ENCODE data around the gene STAB2. TPM values are rescaled to one million over a fixed set of nuclear protein-coding genes. Genes with fewer than 3 reads are reported as not detected.
"Not testable (repeated sequence)": the region's sequence is repeated elsewhere in the genome, so short reads cannot be mapped to it uniquely, and the experiment has no call there.

The STAB2 gene
- polyA plus RNA-seq, 6 donors from 2014 or later: not detected

- no peaks in the 10 kb centered on the region for H3K27me3 Mint-ChIP-seq
- peaks cover 0 to 2% (median 0%) of the 10 kb centered on the region in 7 donors for H3K9me3 Mint-ChIP-seq
- H3K36me3 Mint-ChIP-seq: peaks cover 39% of the 10 kb centered on the region in 2 donors
- no peak for DNase-seq
- ATAC-seq (ENCODE audit: low read depth in 2 of 2): no peak
- H3K27ac Mint-ChIP-seq: no peak overlapping the region
- peaks cover 0 to 11% (median 0%) of the 10 kb centered on the region in 3 donors for H3K4me1 Mint-ChIP-seq
- no peak overlapping the region for H3K4me3 Mint-ChIP-seq
Observed at GRCh38 chr12:103809154-103809553, 222.1 kb downstream of the STAB2 start.

GRCh38 chr12:103809639-103810038 is 222.6 kb downstream of the STAB2 start:
- H3K4me3 Mint-ChIP-seq; ATAC-seq (ENCODE audit: low read depth in 2 of 2); H3K9me3 Mint-ChIP-seq; H3K27me3 Mint-ChIP-seq; H3K27ac Mint-ChIP-seq; DNase-seq: not testable (repeated sequence)
- H3K36me3 Mint-ChIP-seq: peaks cover 37 to 40% of the 10 kb centered on the region in 2 donors
- peaks cover 0 to 11% (median 0%) of the 10 kb centered on the region in 3 donors for H3K4me1 Mint-ChIP-seq

- H3K27ac Mint-ChIP-seq: no peak overlapping the region
- DNase-seq (no peak), ATAC-seq (ENCODE audit: low read depth in 2 of 2) (no peak)
- peaks cover 37 to 40% of the 10 kb centered on the region in 2 donors for H3K36me3 Mint-ChIP-seq
- peaks cover 0 to 11% (median 0%) of the 10 kb centered on the region in 3 donors for H3K4me1 Mint-ChIP-seq
- no peaks in the 10 kb centered on the region for H3K9me3 Mint-ChIP-seq
- H3K4me3 Mint-ChIP-seq: no peak overlapping the region
- no peaks in the 10 kb centered on the region for H3K27me3 Mint-ChIP-seq
Observed at GRCh38 chr12:103810111-103810510, 223.0 kb downstream of the STAB2 start.

GRCh38 chr12:103811791-103812190 is 224.7 kb downstream of the STAB2 start:
- no peaks in the 10 kb centered on the region for H3K9me3 Mint-ChIP-seq
- DNase-seq (no peak), ATAC-seq (ENCODE audit: low read depth in 2 of 2) (no peak)
- peak overlapping the region in 1 of 6 donors; percentile 28 for H3K27ac Mint-ChIP-seq
- H3K36me3 Mint-ChIP-seq: peaks cover 26 to 29% of the 10 kb centered on the region in 2 donors
- no peaks in the 10 kb centered on the region for H3K27me3 Mint-ChIP-seq
- H3K4me3 Mint-ChIP-seq: no peak overlapping the region
- H3K4me1 Mint-ChIP-seq: peaks cover 0 to 8% (median 0%) of the 10 kb centered on the region in 3 donors

GRCh38 chr12:103812789-103813188 is 225.7 kb downstream of the STAB2 start:
- Mint-ChIP-seq H3K36me3 (peaks cover 24 to 26% of the 10 kb centered on the region in 2 donors), H3K27me3 (no peaks in the 10 kb centered on the region), H3K4me1 (peaks cover 0 to 4% (median 1%) of the 10 kb centered on the region in 3 donors), H3K4me3 (no peak overlapping the region), H3K9me3 (no peaks in the 10 kb centered on the region), H3K27ac (no peak overlapping the region)
- no peak for DNase-seq
- no peak for ATAC-seq (ENCODE audit: low read depth in 2 of 2)

GRCh38 chr12:103813426-103813825 is 226.4 kb downstream of the STAB2 start:
- no peaks in the 10 kb centered on the region for H3K27me3 Mint-ChIP-seq
- H3K9me3 Mint-ChIP-seq: no peaks in the 10 kb centered on the region
- DNase-seq: no peak
- peaks cover 19 to 24% of the 10 kb centered on the region in 2 donors for H3K36me3 Mint-ChIP-seq
- H3K4me3 Mint-ChIP-seq: no peak overlapping the region
- no peak for ATAC-seq (ENCODE audit: low read depth in 2 of 2)
- H3K27ac Mint-ChIP-seq: peak overlapping the region in 1 of 6 donors; percentile 75
- H3K4me1 Mint-ChIP-seq: peaks cover 0 to 3% (median 0%) of the 10 kb centered on the region in 3 donors

GRCh38 chr12:103813949-103814348 is 226.9 kb downstream of the STAB2 start:
- no peak for DNase-seq
- H3K36me3 Mint-ChIP-seq: peaks cover 18 to 20% of the 10 kb centered on the region in 2 donors
- H3K27me3 Mint-ChIP-seq: no peaks in the 10 kb centered on the region
- peaks cover 0 to 3% (median 0%) of the 10 kb centered on the region in 3 donors for H3K4me1 Mint-ChIP-seq
- H3K9me3 Mint-ChIP-seq: no peaks in the 10 kb centered on the region
- H3K4me3 Mint-ChIP-seq: peak overlapping the region in 1 of 8 donors; percentile 21
- ATAC-seq (ENCODE audit: low read depth in 2 of 2): no peak
- H3K27ac Mint-ChIP-seq: no peak overlapping the region

- peaks cover 15 to 18% of the 10 kb centered on the region in 2 donors for H3K36me3 Mint-ChIP-seq
- H3K9me3 Mint-ChIP-seq: no peaks in the 10 kb centered on the region
- H3K27ac Mint-ChIP-seq: no peak overlapping the region
- H3K4me3 Mint-ChIP-seq: no peak overlapping the region
- ATAC-seq (ENCODE audit: low read depth in 2 of 2): no peak
- peaks cover 0 to 3% (median 0%) of the 10 kb centered on the region in 3 donors for H3K4me1 Mint-ChIP-seq
- H3K27me3 Mint-ChIP-seq: no peaks in the 10 kb centered on the region
- DNase-seq: no peak
Observed at GRCh38 chr12:103814436-103814835, 227.4 kb downstream of the STAB2 start.

Other genes with a start within 250 kb of the STAB2 start
- gene C12orf42, start 91.3 kb upstream of the STAB2 start, polyA plus RNA-seq (ENCODE audit: low read depth in 6 of 6): 10 to 100 TPM; 28.7 to 41.4 (median 34.2) TPM

Measured in naive B cell (primary cell).